ENCODE measurements around the gene CCNE1. TPM values are rescaled to one million over a fixed set of nuclear protein-coding genes. Genes with fewer than 3 reads are reported as not detected.

The CCNE1 gene
- total and polyA plus RNA-seq, 2 experiments from 2014 or later: 26.1 to 38.3 TPM

DNA sequence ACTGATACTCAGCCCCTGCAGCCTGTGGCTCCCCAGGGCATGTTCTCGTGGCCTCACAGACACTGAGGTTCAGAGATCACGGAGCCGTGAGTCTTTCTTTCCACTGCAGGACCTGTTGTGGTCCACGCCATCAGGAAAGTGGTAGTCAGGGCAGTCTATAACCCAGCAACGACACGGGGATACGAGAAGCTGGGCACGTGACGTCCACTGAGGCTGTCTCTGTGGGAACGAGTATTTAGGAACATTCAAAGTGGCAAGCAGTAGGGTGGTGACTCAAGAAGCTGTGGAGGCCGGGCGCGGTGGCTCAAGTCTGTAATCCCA lies 29.6 kb upstream of the CCNE1 start:
- H3K27ac Mint-ChIP-seq: no peak overlapping the region
- H3K9me2 ChIP-seq (ENCODE audit: insufficient read depth): no peaks in the 10 kb centered on the region
- no peaks in the 10 kb centered on the region for H3K79me2 ChIP-seq (replicated peaks; ENCODE audit: insufficient read depth)

DNA sequence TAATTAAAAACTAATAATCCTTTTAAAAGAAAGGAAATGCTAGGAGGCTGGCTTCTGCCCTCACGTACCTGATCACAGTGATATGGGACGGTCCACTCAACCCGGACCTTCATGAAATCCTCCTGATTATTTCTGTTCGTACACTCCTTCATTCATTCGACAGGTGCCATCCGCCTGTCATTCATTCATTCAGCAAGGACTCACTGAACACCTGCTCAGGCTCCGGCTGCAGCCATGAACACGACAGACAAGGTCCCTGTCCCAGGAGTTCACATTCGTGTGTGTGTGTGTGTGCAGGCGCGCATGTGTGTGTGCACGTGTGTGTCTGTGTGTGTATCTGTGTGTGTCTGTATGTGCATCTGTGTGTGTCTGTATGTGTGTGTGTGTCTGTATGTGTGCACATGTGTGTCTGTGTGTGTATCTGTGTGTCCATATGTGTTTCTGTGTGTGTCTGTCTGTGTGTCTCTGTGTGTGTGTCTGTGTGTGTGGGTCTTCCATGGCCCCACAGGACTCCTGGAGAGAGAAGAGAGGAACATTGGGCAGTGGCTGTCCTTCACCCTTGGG lies 28.1 kb upstream of the CCNE1 start:
- no peaks in the 10 kb centered on the region for H3K9me2 ChIP-seq (ENCODE audit: insufficient read depth)
- DNase-seq (ENCODE audit: low spot score) (no peak), ATAC-seq (no peak)
- Mint-ChIP-seq H3K9me3 (no peaks in the 10 kb centered on the region), H3K36me3 (ENCODE audit: low read depth) (no peaks in the 10 kb centered on the region; the same call in 2 of the 3 replicates), H3K4me1 (peaks cover 4% of the 10 kb centered on the region; the same call in 2 of the 3 replicates), H3K4me3 (no peak overlapping the region), H3K27ac (no peak overlapping the region), H3K27me3 (ENCODE audit: insufficient read depth, low read depth, poor library complexity) (peaks cover 12% of the 10 kb centered on the region)
- H3K27me3 ChIP-seq (ENCODE audit: insufficient read depth): no peaks in the 10 kb centered on the region
- H3K79me2 ChIP-seq (replicated peaks; ENCODE audit: insufficient read depth): no peaks in the 10 kb centered on the region
- no peaks in the 10 kb centered on the region for H3K36me3 ChIP-seq (ENCODE audit: insufficient read depth)
- no peaks in the 10 kb centered on the region for H4K20me1 ChIP-seq (replicated peaks; ENCODE audit: insufficient read depth)
- no peak overlapping the region for H3K27ac ChIP-seq (ENCODE audit: low read depth)
- no peaks in the 10 kb centered on the region for H3F3A ChIP-seq (replicated peaks; ENCODE audit: low read depth)
- H2AFZ ChIP-seq: no peak overlapping the region
- no peaks in the 10 kb centered on the region for H3K4me1 ChIP-seq (ENCODE audit: insufficient read depth)
- no peak overlapping the region for H3K4me3 ChIP-seq
- H3K4me2 ChIP-seq: no peak overlapping the region
- TF ChIP-seq NANOG (IDR thresholded peaks at IDR 0.05; ENCODE audit: borderline replicate concordance) (no peak), ZNF114 (CRISPR knock-in tag; IDR thresholded peaks at IDR 0.05) (no peak), ZNF331 (CRISPR knock-in tag; IDR thresholded peaks at IDR 0.05; ENCODE audit: low read depth) (no peak), STAT1 (IDR thresholded peaks at IDR 0.05; ENCODE audit: unreplicated experiment) (no peak), JUNB (IDR thresholded peaks at IDR 0.05; ENCODE audit: unreplicated experiment) (no peak), EZH2 (IDR thresholded peaks at IDR 0.05; ENCODE audit: low read depth, unreplicated experiment) (no peak), EZH2phosphoT487 (IDR thresholded peaks at IDR 0.05; ENCODE audit: unreplicated experiment) (no peak), CREB1 (CRISPR knock-in tag; IDR thresholded peaks at IDR 0.05; ENCODE audit: low read depth) (no peak)
- TF ChIP-seq, protein P1, sequence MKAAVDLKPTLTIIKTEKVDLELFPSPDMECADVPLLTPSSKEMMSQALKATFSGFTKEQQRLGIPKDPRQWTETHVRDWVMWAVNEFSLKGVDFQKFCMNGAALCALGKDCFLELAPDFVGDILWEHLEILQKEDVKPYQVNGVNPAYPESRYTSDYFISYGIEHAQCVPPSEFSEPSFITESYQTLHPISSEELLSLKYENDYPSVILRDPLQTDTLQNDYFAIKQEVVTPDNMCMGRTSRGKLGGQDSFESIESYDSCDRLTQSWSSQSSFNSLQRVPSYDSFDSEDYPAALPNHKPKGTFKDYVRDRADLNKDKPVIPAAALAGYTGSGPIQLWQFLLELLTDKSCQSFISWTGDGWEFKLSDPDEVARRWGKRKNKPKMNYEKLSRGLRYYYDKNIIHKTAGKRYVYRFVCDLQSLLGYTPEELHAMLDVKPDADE (IDR thresholded peaks at IDR 0.05): no peak
- TF ChIP-seq, protein P2, sequence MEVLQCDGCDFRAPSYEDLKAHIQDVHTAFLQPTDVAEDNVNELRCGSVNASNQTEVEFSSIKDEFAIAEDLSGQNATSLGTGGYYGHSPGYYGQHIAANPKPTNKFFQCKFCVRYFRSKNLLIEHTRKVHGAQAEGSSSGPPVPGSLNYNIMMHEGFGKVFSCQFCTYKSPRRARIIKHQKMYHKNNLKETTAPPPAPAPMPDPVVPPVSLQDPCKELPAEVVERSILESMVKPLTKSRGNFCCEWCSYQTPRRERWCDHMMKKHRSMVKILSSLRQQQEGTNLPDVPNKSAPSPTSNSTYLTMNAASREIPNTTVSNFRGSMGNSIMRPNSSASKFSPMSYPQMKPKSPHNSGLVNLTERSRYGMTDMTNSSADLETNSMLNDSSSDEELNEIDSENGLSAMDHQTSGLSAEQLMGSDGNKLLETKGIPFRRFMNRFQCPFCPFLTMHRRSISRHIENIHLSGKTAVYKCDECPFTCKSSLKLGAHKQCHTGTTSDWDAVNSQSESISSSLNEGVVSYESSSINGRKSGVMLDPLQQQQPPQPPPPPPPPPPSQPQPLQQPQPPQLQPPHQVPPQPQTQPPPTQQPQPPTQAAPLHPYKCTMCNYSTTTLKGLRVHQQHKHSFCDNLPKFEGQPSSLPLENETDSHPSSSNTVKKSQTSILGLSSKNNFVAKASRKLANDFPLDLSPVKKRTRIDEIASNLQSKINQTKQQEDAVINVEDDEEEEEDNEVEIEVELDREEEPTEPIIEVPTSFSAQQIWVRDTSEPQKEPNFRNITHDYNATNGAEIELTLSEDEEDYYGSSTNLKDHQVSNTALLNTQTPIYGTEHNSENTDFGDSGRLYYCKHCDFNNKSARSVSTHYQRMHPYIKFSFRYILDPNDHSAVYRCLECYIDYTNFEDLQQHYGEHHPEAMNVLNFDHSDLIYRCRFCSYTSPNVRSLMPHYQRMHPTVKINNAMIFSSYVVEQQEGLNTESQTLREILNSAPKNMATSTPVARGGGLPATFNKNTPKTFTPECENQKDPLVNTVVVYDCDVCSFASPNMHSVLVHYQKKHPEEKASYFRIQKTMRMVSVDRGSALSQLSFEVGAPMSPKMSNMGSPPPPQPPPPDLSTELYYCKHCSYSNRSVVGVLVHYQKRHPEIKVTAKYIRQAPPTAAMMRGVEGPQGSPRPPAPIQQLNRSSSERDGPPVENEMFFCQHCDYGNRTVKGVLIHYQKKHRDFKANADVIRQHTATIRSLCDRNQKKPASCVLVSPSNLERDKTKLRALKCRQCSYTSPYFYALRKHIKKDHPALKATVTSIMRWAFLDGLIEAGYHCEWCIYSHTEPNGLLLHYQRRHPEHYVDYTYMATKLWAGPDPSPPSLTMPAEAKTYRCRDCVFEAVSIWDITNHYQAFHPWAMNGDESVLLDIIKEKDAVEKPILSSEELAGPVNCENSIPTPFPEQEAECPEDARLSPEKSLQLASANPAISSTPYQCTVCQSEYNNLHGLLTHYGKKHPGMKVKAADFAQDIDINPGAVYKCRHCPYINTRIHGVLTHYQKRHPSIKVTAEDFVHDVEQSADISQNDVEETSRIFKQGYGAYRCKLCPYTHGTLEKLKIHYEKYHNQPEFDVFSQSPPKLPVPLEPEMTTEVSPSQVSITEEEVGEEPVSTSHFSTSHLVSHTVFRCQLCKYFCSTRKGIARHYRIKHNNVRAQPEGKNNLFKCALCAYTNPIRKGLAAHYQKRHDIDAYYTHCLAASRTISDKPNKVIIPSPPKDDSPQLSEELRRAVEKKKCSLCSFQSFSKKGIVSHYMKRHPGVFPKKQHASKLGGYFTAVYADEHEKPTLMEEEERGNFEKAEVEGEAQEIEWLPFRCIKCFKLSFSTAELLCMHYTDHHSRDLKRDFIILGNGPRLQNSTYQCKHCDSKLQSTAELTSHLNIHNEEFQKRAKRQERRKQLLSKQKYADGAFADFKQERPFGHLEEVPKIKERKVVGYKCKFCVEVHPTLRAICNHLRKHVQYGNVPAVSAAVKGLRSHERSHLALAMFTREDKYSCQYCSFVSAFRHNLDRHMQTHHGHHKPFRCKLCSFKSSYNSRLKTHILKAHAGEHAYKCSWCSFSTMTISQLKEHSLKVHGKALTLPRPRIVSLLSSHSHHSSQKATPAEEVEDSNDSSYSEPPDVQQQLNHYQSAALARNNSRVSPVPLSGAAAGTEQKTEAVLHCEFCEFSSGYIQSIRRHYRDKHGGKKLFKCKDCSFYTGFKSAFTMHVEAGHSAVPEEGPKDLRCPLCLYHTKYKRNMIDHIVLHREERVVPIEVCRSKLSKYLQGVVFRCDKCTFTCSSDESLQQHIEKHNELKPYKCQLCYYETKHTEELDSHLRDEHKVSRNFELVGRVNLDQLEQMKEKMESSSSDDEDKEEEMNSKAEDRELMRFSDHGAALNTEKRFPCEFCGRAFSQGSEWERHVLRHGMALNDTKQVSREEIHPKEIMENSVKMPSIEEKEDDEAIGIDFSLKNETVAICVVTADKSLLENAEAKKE (CRISPR knock-in tag; IDR thresholded peaks at IDR 0.05): no peak

More for the DNA sequence above, 29.6 kb upstream of the CCNE1 start:
- TF ChIP-seq, protein P3, sequence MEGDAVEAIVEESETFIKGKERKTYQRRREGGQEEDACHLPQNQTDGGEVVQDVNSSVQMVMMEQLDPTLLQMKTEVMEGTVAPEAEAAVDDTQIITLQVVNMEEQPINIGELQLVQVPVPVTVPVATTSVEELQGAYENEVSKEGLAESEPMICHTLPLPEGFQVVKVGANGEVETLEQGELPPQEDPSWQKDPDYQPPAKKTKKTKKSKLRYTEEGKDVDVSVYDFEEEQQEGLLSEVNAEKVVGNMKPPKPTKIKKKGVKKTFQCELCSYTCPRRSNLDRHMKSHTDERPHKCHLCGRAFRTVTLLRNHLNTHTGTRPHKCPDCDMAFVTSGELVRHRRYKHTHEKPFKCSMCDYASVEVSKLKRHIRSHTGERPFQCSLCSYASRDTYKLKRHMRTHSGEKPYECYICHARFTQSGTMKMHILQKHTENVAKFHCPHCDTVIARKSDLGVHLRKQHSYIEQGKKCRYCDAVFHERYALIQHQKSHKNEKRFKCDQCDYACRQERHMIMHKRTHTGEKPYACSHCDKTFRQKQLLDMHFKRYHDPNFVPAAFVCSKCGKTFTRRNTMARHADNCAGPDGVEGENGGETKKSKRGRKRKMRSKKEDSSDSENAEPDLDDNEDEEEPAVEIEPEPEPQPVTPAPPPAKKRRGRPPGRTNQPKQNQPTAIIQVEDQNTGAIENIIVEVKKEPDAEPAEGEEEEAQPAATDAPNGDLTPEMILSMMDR (conservative IDR thresholded peaks at IDR 0.05; ENCODE audit: low read depth in 2 of 2): no peak
- TF ChIP-seq ZNF331 (CRISPR knock-in tag; IDR thresholded peaks at IDR 0.05; ENCODE audit: low read depth): no peak
- TF ChIP-seq ZNF114 (CRISPR knock-in tag; IDR thresholded peaks at IDR 0.05): no peak
- peaks cover 11% of the 10 kb centered on the region for H3K27me3 Mint-ChIP-seq (ENCODE audit: insufficient read depth, low read depth, poor library complexity)
- Histone ChIP-seq H3K4me2 (no peak overlapping the region), H3K27me3 (ENCODE audit: insufficient read depth) (no peaks in the 10 kb centered on the region), H3K4me3 (no peak overlapping the region), H3K36me3 (ENCODE audit: insufficient read depth) (no peaks in the 10 kb centered on the region), H4K20me1 (replicated peaks; ENCODE audit: insufficient read depth) (no peaks in the 10 kb centered on the region), H3K27ac (ENCODE audit: low read depth) (no peak overlapping the region), H3F3A (replicated peaks; ENCODE audit: low read depth) (no peaks in the 10 kb centered on the region), H3K4me1 (ENCODE audit: insufficient read depth) (no peaks in the 10 kb centered on the region), H2AFZ (no peak overlapping the region; the same call in 1 of the 2 replicates)
- H3K4me3 Mint-ChIP-seq: no peak overlapping the region
- H3K36me3 Mint-ChIP-seq (ENCODE audit: low read depth): no peaks in the 10 kb centered on the region; the same call in 2 of the 3 replicates
- DNase-seq (ENCODE audit: low spot score): no peak
- H3K4me1 Mint-ChIP-seq: peaks cover 4% of the 10 kb centered on the region; the same call in 2 of the 3 replicates
- no peaks in the 10 kb centered on the region for H3K9me3 Mint-ChIP-seq
- ATAC-seq: no peak
